Measurements from ENCODE around the gene USP6NL.
A peak's percentile ranks its signal among the peaks of the same experiment; 100 is the strongest.

USP6NL gene

GRCh38 chr10:11611248-11612020, at the start of gene USP6NL:
Gene USP6NL, minus strand, starts transcription at chr10:11611650. Its CDS starts 14,016 bp downstream, at chr10:11597634.
- Histone ChIP-seq H3K9ac (ENCODE audit: insufficient read length) (peak within 1 kb of the TSS; percentile 70), H3K27ac (no peak within 1 kb of the TSS), H3K4me3 (peak within 1 kb of the TSS; percentile 84), H3K9me3 (ENCODE audit: low read depth, low read length) (no peaks in the 10 kb centered on the region), H3K36me3 (ENCODE audit: insufficient read depth, low read length) (no peaks in the 10 kb centered on the region)
- TF ChIP-seq FOXP2 (optimal IDR thresholded peaks at IDR 0.05; ENCODE audit: control extremely low read depth, extremely low read length, insufficient read depth) (no peak), EZH2 (IDR thresholded peaks at IDR 0.05) (no peak), POLR2AphosphoS5 (IDR thresholded peaks at IDR 0.05; ENCODE audit: borderline replicate concordance, low read depth, low read length) (no peak)
- no peak for DNase-seq (ENCODE audit: low read depth, low spot score)

DNA sequence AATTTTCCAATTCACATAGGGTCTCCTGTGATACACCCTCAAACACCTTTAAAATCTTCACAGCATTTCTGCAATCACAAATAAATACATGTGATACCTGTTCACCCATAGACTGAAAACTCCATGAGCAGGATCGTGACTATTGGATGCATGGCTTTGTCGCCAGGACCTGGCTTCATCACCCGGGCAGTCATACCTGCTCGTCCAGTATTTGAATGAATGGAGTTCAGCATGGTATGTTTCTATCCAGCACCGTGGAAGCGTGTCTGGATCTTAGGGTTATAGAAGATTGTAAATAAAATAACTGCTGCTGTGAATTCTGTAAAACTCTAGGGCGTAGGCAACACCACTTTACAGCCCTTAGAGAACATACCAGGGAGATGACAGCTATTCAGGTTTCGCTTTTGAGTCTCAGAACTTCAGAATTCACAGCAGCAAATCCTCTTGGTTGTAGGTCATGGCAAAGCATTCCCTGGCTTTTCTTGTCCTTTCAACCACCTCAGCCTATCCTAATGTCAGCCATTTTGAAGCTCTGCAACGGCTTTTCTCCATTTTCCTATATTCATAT, 47.4 kb upstream of the USP6NL start:
- H3K4me3 ChIP-seq = no peak overlapping the region
- no peak for DNase-seq (ENCODE audit: low read depth, low spot score)

DNA sequence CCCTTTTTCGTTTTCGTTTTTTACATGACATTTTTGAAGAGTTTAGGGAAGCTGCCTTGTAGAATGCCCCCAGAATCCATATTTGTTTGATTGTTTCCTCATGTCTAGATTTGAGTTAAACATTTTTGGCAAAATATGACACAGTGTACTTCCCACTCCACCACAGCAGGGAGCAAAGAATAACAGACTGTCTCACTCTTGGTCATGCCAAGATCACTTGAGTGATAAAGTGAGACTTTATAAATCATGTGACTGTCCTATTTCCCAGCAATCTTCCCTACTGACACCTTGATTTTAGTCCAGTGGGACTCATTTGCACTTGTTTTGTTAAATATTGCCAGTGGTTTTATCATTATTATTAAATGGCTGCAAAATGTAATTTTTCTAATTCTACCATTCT, 44.4 kb upstream of the USP6NL start:
- TF ChIP-seq EZH2 (IDR thresholded peaks at IDR 0.05) (no peak), FOXP2 (optimal IDR thresholded peaks at IDR 0.05; ENCODE audit: control extremely low read depth, extremely low read length, insufficient read depth) (no peak), POLR2AphosphoS5 (IDR thresholded peaks at IDR 0.05; ENCODE audit: borderline replicate concordance, low read depth, low read length) (no peak)
- H3K27ac ChIP-seq = no peak overlapping the region

More for the DNA sequence above, 47.4 kb upstream of the USP6NL start:
- Histone ChIP-seq H3K9me3 (ENCODE audit: low read depth, low read length) (no peaks in the 10 kb centered on the region), H3K27ac (no peak overlapping the region), H3K36me3 (ENCODE audit: insufficient read depth, low read length) (no peaks in the 10 kb centered on the region), H3K9ac (ENCODE audit: insufficient read length) (no peak overlapping the region)
- TF ChIP-seq EZH2 (IDR thresholded peaks at IDR 0.05) (no peak), POLR2AphosphoS5 (IDR thresholded peaks at IDR 0.05; ENCODE audit: borderline replicate concordance, low read depth, low read length) (no peak), FOXP2 (optimal IDR thresholded peaks at IDR 0.05; ENCODE audit: control extremely low read depth, extremely low read length, insufficient read depth) (no peak)

GRCh38 chr10:11654659-11655058, 43.2 kb upstream of the USP6NL start:
- Histone ChIP-seq H3K36me3 (ENCODE audit: insufficient read depth, low read length) (no peaks in the 10 kb centered on the region), H3K27ac (peak overlapping the region; percentile 36; the same call in 1 of the 2 replicates), H3K9me3 (ENCODE audit: low read depth, low read length) (no peaks in the 10 kb centered on the region), H3K4me3 (no peak overlapping the region), H3K9ac (ENCODE audit: insufficient read length) (no peak overlapping the region)
- no peak for DNase-seq (ENCODE audit: low read depth, low spot score)
- TF ChIP-seq FOXP2 (optimal IDR thresholded peaks at IDR 0.05; ENCODE audit: control extremely low read depth, extremely low read length, insufficient read depth) (no peak), EZH2 (IDR thresholded peaks at IDR 0.05) (no peak), POLR2AphosphoS5 (IDR thresholded peaks at IDR 0.05; ENCODE audit: borderline replicate concordance, low read depth, low read length) (no peak)

More for the DNA sequence above, 44.4 kb upstream of the USP6NL start:
- Histone ChIP-seq H3K9ac (ENCODE audit: insufficient read length) (no peak overlapping the region), H3K9me3 (ENCODE audit: low read depth, low read length) (no peaks in the 10 kb centered on the region), H3K36me3 (ENCODE audit: insufficient read depth, low read length) (no peaks in the 10 kb centered on the region), H3K4me3 (no peak overlapping the region)
- no peak for DNase-seq (ENCODE audit: low read depth, low spot score)

GRCh38 chr10:11653758-11654471, 42.5 kb upstream of the USP6NL start:
- Histone ChIP-seq H3K9me3 (ENCODE audit: low read depth, low read length) (no peaks in the 10 kb centered on the region), H3K27ac (no peak overlapping the region), H3K4me3 (no peak overlapping the region), H3K36me3 (ENCODE audit: insufficient read depth, low read length) (no peaks in the 10 kb centered on the region), H3K9ac (ENCODE audit: insufficient read length) (no peak overlapping the region)
- DNase-seq (ENCODE audit: low read depth, low spot score) = no peak
- TF ChIP-seq FOXP2 (optimal IDR thresholded peaks at IDR 0.05; ENCODE audit: control extremely low read depth, extremely low read length, insufficient read depth) (no peak), POLR2AphosphoS5 (IDR thresholded peaks at IDR 0.05; ENCODE audit: borderline replicate concordance, low read depth, low read length) (no peak), EZH2 (IDR thresholded peaks at IDR 0.05) (no peak)

- DNase-seq (ENCODE audit: low read depth, low spot score) = no peak
- Histone ChIP-seq H3K4me3 (no peak overlapping the region), H3K36me3 (ENCODE audit: insufficient read depth, low read length) (no peaks in the 10 kb centered on the region), H3K9ac (ENCODE audit: insufficient read length) (no peak overlapping the region), H3K9me3 (ENCODE audit: low read depth, low read length) (no peaks in the 10 kb centered on the region), H3K27ac (no peak overlapping the region)
- no peak for TF ChIP-seq FOXP2 (optimal IDR thresholded peaks at IDR 0.05; ENCODE audit: control extremely low read depth, extremely low read length, insufficient read depth)
- TF ChIP-seq EZH2 (IDR thresholded peaks at IDR 0.05) = no peak
- no peak for TF ChIP-seq POLR2AphosphoS5 (IDR thresholded peaks at IDR 0.05; ENCODE audit: borderline replicate concordance, low read depth, low read length)
Measured at GRCh38 chr10:11647676-11648075, 36.2 kb upstream of the USP6NL start.

GRCh38 chr10:11646450-11646849, 35.0 kb upstream of the USP6NL start:
- no peak overlapping the region for H3K4me3 ChIP-seq
- no peak overlapping the region for H3K9ac ChIP-seq (ENCODE audit: insufficient read length)
- no peaks in the 10 kb centered on the region for H3K36me3 ChIP-seq (ENCODE audit: insufficient read depth, low read length)
- H3K27ac ChIP-seq = no peak overlapping the region
- DNase-seq (ENCODE audit: low read depth, low spot score) = no peak
- TF ChIP-seq POLR2AphosphoS5 (IDR thresholded peaks at IDR 0.05; ENCODE audit: borderline replicate concordance, low read depth, low read length) (no peak), FOXP2 (optimal IDR thresholded peaks at IDR 0.05; ENCODE audit: control extremely low read depth, extremely low read length, insufficient read depth) (no peak), EZH2 (IDR thresholded peaks at IDR 0.05) (no peak)
- H3K9me3 ChIP-seq (ENCODE audit: low read depth, low read length) = no peaks in the 10 kb centered on the region

GRCh38 chr10:11643039-11643438, 31.6 kb upstream of the USP6NL start:
- Histone ChIP-seq H3K9ac (ENCODE audit: insufficient read length) (no peak overlapping the region), H3K36me3 (ENCODE audit: insufficient read depth, low read length) (no peaks in the 10 kb centered on the region), H3K4me3 (no peak overlapping the region), H3K9me3 (ENCODE audit: low read depth, low read length) (no peaks in the 10 kb centered on the region), H3K27ac (no peak overlapping the region)
- no peak for DNase-seq (ENCODE audit: low read depth, low spot score)
- no peak for TF ChIP-seq EZH2 (IDR thresholded peaks at IDR 0.05)
- TF ChIP-seq POLR2AphosphoS5 (IDR thresholded peaks at IDR 0.05; ENCODE audit: borderline replicate concordance, low read depth, low read length) = no peak
- TF ChIP-seq FOXP2 (optimal IDR thresholded peaks at IDR 0.05; ENCODE audit: control extremely low read depth, extremely low read length, insufficient read depth) = no peak

Measured in SK-N-MC (cell line).